NB4 (cell line): ENCODE data around the gene COPE.

Source experiments
- MYC ChIP-seq: IDR thresholded peaks from 2 replicates; pipeline ENCODE4 v1.6.1; 2011; ENCODE audit warnings: low read depth, low read length
- POLR2A ChIP-seq: IDR thresholded peaks from 2 replicates; pipeline ENCODE4 v1.6.1; 2011; ENCODE audit warnings: mild to moderate bottlenecking; ENCODE audit not compliant: insufficient read length; ENCODE audit errors: extremely low read depth
- TF ChIP-seq, protein P1 (sequence below): IDR thresholded peaks from one replicate; pipeline ENCODE4 v1.5.1; 2012; ENCODE audit warnings: low read depth, low read length
- TF ChIP-seq, protein P2 (sequence below): IDR thresholded peaks from 2 replicates; pipeline ENCODE4 v1.6.1; 2011; ENCODE audit warnings: low read depth, low read length

DNA sequence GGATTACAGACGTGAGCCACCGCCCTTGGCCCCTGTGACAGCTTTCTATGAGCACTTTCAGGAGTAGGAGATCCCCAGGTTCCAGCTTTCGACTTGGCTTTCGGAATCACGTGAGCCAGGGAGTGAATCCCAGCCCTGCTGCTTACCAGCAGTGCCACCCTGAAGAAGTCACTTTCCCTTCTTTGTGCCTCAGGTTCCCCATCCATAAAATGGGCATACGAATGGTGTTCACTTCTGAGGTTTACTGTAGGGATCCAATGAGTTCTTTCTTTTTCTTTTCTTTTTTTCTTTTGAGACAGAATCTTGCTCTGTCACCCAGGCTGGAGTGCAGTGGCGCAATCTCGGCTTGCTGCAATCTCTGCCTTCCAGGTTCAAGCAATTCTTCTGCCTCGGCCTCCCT lies 26.1 kb upstream of the COPE start:
- TF ChIP-seq, protein P1, sequence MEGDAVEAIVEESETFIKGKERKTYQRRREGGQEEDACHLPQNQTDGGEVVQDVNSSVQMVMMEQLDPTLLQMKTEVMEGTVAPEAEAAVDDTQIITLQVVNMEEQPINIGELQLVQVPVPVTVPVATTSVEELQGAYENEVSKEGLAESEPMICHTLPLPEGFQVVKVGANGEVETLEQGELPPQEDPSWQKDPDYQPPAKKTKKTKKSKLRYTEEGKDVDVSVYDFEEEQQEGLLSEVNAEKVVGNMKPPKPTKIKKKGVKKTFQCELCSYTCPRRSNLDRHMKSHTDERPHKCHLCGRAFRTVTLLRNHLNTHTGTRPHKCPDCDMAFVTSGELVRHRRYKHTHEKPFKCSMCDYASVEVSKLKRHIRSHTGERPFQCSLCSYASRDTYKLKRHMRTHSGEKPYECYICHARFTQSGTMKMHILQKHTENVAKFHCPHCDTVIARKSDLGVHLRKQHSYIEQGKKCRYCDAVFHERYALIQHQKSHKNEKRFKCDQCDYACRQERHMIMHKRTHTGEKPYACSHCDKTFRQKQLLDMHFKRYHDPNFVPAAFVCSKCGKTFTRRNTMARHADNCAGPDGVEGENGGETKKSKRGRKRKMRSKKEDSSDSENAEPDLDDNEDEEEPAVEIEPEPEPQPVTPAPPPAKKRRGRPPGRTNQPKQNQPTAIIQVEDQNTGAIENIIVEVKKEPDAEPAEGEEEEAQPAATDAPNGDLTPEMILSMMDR: no peak
- TF ChIP-seq POLR2A (no peak), MYC (no peak)
- TF ChIP-seq, protein P2, sequence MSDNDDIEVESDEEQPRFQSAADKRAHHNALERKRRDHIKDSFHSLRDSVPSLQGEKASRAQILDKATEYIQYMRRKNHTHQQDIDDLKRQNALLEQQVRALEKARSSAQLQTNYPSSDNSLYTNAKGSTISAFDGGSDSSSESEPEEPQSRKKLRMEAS: no peak
